Ecto neural progenitor cell (in vitro differentiated cells): ENCODE data around the gene FLAD1.

Source experiments
- DNase-seq: peaks from one replicate; pipeline ENCODE4 v3.0.0-alpha.2; 2018; ENCODE audit warnings: low spot score

Gene FLAD1

GRCh38 chr1:154952664-154953063, 30.5 kb upstream of the FLAD1 start:
- no peak for DNase-seq

DNA sequence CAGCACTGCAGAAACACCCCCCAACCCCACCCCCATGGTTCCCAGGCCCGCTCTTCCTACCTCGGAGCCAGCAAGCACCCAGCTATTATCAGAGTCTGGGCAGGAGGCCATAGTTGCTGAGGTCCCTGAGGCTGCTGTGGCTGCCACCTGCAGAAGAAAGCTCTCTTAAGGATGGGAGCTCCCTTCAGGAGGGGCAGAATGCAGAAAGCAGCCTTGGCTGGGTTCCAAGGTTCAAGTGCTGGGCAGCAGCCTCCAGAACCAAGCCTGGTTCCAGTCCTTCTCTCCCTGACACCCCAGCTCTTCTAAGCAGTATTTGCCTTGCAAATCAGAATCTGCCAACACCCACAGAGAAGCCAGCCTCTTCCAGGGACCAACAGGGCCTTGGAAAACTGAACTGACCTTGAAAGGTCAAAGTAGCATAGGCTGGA, 29.5 kb upstream of the FLAD1 start:
- no peak for DNase-seq

GRCh38 chr1:154954541-154954940, 28.6 kb upstream of the FLAD1 start:
- no peak for DNase-seq

DNA sequence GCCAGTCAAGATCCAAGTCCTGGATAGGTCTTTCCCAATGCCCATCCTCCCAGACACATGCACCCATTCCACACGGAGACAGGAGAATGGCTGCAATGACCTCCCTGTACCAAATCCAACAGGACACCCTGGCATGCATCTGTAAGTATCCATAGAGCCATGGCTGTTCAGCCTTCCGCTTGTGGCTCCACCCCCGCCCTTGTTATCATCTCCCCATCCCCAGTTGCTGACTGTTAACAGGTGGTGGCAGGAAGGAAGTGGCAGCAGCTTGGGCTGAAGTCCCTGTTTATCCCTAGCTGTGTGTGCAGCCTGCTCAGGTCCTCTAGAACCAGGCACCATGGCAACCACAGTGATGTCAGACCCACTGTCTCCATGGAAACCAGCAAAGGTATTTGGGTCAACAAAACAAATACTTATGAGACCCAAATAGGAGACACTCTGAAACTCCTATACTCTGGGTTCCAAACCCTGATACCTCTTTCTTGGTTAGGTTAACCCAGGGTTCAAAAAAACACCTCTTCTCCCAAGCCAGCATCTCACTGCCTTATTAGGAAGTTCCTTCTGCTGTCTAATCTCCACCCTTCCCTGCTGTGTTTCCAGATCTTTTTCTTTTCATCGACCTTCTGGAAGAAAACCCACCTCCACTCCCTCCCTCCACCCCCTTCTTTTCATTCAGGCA, 28.0 kb upstream of the FLAD1 start:
- peak; percentile 73 for DNase-seq

DNA sequence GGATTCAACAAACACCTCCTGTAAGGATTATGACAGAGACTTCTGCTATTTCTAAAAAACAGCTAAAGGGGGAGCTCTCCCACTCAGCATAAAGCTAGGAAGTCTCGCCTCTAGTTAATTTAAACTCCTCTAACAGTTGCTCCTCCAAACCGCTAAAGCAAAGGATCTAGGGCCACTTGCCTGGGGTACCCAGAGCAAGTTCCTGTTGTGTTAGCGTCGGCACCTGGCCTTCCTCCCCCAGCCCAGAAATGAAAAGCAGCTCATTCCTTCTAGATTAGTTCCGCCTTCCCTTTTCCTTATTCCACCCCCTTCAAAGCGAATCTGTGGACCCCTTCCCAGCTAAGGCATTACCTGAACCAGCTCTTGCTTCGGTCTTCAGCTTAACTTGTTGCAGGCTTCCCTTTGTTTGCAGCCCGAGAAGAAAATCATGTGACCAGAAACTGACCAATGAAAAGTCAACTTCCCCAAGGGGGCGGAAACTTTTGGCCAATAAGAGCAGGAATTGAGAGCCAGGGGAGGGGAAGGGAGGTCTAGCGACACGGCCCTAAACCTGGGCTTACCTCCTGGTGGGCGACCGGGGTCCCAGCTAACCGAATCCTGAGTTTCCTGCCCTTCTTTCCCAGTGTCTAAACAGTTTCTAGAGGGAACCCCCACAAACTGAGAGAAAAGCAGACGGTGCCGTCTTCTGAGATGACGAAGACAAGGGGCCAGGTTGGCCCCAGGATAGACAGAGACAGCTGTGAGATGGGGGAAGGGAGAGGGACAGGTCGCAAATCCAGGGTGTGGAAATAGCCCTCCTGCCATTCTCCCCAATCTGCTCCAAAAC, 27.2 kb upstream of the FLAD1 start, which contains the start of gene PBXIP1:
Gene PBXIP1 (minus strand): TSS at position 382 of the 826 bp plus-strand sequence. CDS start 2,378 bp downstream, outside the sequence.
- peak; percentile 91 for DNase-seq

DNA sequence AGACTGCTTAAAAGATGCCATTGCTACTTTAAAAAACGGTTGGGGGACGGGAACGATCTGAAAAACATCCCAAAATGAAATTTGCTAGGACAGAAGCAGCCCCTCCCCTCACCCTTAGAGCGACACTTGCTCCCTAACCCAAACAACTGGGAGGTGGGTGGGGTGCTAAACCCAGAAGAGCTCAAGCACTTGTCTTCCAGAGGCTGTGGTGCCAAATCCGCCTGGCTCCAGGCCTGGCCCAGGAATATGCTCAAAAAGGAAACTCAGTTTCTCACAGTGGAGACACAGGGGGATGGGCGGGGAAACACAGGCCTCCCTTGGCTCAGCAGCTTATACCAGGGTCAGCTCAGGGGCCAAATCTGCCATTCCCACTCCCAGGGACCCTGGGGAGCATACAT, 26.6 kb upstream of the FLAD1 start:
- no peak for DNase-seq

DNA sequence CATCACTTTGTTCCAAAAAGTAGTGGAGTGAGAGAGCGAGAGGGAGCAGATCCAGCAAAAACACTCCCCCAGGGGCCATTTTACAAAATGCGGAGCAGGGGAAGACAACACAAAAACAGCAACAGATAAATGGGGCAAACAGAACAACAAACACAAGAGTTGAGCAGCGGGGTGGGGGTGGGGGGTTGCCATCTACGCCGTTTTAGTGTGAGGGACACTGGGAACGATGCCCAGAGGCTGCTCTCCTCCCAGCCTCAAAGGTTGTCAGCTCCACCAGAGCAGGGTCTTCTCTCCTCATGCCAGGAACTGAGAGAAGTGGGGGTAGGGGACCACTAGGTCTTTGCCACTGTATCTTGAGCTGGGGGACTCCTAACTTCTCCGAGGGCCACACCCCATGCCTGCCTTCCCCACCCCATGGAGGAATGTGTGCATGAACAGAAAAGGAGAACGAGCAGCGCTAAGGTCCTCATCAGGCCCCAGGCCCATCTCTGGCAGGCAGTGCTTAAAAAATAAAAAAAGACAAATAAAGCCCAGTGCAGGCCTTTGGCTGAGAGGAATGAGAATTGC, 26.0 kb upstream of the FLAD1 start:
- DNase-seq: no peak

GRCh38 chr1:154958036-154958435, 25.1 kb upstream of the FLAD1 start:
- no peak for DNase-seq

GRCh38 chr1:154958681-154959425, 24.3 kb upstream of the FLAD1 start:
- no peak for DNase-seq

DNA sequence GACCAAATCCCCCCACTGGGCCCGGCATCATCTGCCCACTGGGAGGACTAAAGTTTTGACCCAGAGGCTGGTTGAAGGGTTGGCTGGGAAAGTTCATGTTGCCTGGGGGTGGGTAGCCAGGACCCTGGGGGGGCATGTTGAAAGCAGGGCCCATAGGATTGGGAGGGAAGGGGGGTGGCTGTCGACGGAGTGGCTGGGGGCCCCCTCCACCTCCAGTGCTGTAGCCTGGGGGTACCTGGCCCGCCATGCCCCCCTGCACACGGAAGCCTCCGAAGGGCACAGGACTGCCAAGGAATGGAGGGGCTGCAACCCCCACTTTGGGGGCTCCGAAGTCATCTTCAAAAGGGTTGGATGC, 23.7 kb upstream of the FLAD1 start:
- no peak for DNase-seq

DNA sequence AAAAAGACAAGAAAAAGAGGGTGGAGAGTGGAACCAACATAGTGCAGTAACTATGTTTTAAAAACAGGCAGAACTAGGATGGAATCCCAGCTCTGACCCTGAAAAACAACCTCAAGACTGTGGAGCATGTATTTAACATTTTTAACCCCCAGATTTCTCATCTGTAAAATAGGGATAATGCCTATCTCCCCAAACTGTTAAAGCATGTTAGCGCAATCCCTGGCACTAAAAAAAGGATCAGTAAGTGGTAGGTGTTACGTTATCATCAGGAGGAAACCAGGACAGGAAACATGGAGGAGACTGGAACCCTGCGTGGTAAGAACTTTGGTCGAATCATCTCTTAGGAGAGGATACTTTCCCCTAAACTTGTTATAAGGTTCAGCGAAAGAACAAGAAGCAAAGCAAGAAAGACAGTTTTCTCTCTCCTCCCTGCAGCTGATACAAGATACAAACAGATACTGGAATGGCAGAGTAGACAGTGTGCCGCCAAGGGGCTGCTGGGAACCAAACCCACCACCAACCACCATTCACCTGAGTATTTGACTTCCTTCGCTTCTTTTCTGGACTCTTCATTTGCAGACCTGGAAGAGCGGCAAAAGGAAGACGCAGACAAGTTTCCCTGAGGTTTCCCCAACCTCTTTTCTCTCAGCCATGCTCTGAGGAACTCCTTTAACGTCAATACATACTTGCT, 22.6 kb upstream of the FLAD1 start:
- DNase-seq: no peak

DNA sequence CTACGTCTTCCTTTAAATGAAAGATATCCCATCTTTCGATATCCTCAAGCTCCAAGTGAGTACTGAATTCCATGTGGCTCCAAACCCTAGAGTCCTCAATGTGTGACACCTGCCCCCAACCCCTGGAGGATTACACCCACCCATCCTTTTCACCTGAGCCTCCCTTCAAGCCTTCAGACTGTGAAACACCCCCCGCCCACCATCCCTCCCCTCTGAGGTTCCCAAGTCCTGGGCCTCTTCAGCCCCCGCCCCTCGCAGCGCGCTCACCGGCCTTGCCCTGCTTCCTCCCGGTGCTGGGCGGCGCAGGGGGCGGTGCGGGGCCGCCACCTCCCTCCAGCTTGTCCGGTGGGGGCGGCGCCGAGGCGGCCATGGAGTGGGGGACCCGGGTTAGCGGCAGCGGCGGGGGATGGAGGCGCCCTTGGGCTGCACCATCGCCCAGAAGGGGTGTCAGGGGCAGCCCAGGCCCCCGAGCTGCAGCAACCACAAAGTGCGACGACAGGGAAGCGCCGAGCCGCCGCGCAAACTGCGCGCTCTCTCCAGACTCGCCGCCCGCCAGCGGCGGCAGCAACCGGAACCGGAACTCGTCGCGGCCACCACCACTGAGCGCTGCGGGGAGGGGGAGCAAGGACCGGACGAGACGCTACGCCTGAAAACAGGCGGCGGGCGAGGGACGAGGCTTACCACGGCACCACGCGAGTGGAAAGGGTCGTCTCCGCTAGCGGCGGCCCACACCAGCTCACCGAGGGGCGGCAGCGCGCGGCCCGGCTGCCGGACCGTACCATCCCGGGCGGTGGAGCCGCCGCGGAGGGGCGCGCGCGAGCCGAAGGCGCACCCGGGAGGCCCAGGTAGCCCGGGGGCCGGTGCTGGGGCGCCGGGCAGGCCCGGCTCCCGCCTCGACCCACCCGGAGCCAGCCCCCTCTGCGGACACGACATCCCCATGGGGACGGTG, 21.7 kb upstream of the FLAD1 start, which contains the start of gene PYGO2:
Gene PYGO2 (minus strand): TSS at position 576 of the 949 bp plus-strand sequence. CDS start 206 bp downstream, at position 370.
- DNase-seq: peak; percentile 91

GRCh38 chr1:154962156-154962749, 20.9 kb upstream of the FLAD1 start:
- DNase-seq: no peak

DNA sequence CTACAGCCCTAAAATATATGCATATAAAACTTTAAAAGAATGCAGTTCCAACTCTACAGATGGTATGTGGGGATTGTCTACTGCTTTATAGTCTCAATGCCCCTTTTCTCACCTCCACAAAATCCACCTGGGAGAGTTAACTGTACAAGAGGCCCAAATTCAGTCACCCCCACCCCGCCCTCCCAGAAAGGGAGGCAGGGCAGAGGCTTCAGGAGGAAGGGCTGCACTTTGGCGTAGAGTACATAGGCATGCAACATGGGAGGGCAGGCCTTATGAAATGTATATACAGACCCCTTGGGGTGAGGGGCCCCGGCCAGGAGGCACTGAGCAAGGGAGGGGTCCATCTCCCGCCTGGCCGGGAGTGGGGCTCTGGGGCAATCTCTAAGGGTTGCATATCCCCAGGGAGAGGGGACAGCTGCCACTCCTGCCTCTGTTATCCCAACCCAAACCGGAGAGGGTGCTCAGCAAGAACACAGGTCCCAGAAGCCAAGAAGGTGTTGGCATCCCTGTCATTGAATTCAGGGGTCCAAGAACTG, 20.3 kb upstream of the FLAD1 start:
- no peak for DNase-seq

- no peak for DNase-seq
Observed at GRCh38 chr1:154963643-154964042, 19.5 kb upstream of the FLAD1 start.

DNA sequence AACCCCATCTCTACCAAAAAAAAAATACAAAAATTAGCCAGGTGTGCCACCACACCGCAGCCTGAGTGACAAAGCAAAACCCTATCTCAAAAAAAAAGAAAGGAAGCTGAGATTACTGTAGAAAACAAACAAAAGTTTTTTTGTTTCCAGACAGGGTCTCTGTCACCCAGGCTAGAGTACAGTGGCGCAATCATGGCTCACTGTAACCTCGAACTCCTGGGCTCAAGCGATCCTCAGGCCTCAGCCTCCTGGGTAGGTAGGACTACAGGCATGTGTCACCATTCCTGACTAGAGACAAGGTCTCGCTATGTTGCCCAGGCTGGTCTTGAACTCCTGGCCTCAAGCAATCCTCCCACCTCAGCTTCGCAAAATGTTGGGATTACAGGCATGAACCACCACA, 18.8 kb upstream of the FLAD1 start:
- no peak for DNase-seq

GRCh38 chr1:154966111-154966510, 17.0 kb upstream of the FLAD1 start:
- no peak for DNase-seq

DNA sequence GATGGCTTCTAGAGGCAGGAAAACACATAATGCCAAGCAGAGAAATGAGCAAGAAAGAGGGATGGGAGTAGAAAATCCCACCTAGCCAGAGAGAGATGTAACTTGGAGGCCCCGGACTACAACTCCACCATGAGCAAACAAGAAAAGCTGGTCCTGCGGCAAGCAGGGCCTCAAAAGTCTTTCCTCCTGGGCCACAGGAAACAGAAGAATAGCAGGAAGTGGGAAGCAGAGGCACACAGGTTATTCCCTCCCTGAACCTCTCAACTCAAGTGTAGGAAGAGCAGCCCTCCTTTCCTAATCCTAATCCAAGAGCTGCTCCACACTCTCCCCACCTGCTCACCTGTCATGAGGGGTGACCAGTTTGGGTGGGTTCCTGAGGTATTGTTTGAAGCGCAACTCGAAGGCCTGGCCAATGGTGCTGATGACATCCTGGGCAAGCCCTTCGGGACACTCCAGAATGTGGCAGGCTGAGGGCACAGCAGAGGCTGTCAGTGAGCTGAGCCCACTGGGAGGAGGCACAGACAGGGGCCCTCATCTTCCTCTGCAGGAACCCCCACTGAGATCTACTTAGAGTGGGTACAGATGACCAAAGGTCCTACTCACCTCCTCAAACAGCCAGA, 15.7 kb upstream of the FLAD1 start:
- DNase-seq: no peak

DNA sequence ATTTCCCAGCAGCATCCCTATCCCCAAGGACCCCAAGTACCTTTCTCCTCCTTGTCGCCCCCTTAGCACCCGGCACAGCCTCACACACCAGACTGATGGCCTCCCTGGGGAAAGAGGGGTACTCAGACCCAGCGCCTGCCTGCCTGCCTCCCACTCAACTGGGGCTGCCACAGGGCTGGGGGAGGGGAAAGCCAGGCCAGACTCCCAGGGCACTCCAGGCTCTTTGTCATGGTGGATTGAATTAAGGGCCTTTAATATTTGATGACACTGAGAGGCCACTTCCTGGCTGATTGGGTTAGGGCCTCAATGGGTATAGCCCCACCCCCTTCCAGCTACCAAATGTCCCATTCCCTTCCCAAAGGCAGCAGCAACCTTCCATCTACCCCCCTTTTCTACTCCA, 14.4 kb upstream of the FLAD1 start:
- no peak for DNase-seq
